ENCODE data around the gene ATP11A.

Gene ATP11A

GRCh38 chr13:112726016-112726767 is 36.4 kb downstream of the ATP11A start:
- DNase-seq, result no peak

GRCh38 chr13:112727581-112727980 is 37.7 kb downstream of the ATP11A start:
- no peak for DNase-seq

DNA sequence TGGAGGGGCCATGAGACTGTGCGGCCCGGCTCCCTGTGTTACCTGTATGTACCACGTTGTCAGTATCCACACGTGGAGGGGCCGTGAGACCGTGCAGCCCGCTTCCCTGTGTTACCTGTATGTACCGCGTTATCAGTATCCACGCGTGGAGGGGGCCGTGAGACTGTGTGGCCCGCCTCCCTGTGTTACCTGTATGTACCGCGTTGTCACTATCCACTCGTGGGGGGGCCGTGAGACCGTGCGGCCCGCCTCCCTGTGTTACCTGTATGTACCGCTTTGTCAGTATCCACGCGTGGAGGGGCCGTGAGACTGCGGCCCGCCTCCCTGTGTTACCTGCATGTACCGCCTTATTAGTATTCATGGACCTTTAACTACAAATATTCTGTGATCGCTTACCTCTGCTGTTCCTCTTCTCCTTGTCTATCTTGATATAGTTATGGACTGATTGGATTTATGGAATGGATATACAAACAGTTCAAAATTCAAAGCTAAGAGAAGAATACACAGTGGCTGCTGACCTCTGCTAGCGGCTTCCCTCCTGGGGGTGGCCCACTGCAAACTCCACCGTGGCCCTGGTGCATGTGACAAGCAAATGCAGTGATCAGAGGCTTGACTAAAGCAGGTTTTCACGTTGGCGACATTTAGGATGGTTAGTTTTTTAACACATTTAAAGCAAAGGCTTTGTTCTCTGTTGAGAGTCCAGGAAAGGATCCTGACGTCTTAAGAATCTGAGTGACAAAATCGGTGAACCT is 38.7 kb downstream of the ATP11A start:
- no peak for DNase-seq

DNA sequence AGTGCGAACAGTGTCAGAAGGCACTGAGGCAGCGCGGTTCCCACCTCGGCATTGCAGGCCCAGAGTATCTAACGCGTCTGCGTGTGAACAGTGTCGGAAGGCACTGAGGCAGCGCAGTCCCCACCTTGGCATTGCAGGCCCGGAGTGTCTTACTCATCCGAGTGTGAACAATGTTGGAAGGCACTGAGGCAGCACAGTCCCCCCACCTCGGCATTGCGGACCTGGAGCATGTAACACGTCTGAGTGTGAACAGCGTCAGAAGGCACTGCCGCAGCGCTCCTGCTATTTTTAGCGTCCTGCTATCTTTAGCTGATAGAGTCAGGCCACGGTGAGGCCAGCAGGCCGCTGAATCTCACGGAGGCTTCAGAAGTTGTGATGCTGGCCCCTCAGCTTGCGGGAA is 39.6 kb downstream of the ATP11A start:
- no peak for DNase-seq

DNA sequence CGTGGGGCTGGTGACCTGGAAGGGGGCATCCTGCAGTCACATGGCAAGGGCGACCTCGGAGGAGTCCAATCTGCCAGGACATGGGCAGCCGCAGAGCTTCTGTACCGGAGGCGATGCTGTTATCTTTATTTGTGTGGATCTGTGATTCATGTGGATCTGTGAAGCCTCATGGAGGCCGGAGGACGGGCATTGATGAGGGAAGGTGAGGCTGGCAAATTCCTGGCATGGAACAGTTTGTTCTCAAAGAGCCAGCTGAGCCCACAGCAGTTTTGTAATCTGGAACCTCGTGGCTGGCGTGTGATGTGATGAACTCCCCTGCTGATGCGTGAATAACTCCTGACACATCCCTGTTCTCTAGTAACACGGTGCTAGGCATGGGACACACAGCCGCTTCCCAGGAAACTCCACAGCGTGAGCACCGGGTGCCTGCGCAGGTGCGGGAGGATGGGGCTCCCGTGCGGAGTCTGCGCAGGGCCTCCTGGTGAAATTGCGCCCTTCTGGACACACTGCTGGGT is 40.4 kb downstream of the ATP11A start:
- DNase-seq, result no peak

- DNase-seq, result no peak
Measured at GRCh38 chr13:112731667-112732616, 42.1 kb downstream of the ATP11A start.

GRCh38 chr13:112732679-112733078 is 42.8 kb downstream of the ATP11A start:
- DNase-seq, result no peak

DNA sequence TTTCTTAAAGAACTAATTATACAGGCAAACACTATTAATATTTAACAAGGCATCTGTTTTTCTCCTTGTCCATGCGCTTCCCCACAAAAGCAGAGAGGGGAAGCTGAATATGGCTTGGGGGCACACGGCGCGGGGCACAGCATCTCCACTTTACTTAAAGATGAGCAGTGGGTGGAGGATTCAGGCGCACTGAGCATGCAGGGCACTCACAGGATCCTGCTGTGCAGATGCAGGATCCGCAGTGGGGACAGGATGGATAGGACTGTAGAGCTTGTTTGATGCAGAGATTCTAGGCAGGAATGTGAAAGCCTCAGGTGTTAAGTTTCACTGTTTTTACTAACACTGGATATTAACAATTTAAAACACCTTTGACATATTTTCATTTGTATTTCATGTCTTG is 43.3 kb downstream of the ATP11A start:
- DNase-seq, result no peak

DNA sequence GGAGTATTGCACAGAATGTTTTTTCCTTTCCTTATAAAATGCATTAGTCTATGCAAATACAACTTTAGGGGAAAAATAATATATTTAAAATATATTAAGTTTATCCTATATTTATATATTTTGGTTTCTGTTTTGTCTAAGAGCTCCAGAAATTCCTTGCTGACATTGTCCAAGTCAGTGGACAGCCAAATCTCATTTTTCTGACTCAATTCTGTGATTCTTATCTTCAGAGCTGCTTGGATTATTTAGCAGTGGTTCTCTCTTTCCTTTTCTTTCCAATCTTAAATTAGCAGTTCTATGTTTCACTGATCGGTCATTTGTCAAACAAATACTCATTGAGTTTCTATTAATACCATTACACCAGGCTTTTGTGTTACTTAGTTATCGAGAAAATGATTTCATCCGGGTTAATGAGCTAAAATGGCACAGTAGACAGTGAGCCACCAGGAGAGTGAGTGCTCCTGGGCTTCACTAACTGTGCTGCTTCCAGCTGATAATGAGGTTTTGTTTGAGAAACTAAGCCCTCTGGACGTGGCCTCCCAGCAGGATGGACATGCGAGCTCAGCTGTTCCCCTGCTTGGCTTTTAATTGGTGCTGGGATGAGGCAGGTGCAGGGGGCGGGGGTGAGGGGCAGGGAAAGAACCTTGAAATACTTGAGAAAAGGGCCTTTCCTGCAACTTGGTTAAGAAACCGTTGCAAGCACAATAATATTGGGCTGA is 44.0 kb downstream of the ATP11A start:
- no peak for DNase-seq

GRCh38 chr13:112734696-112735547 is 45.1 kb downstream of the ATP11A start:
- no peak for DNase-seq

DNA sequence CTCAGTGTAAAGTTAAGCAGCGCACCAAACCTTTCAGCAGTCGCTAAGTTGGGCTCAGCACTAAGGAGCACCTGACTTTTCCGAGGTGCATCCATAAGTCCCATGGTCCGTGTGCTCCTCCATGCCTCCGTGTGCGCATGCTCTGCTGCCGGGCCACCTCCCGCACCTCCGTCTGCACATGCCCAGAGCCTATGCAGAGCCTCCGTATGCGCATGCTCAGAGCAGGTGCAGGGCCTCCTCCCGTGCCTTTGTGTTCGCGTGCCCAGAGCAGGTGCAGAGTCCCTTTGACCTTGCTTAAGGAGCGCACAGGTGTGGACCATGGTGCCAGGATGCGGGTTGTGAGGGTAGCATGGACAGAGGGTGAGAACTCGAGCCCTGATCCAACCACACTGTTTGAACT is 46.0 kb downstream of the ATP11A start:
- DNase-seq, result no peak

- no peak for DNase-seq
Measured at GRCh38 chr13:112737294-112737693, 47.5 kb downstream of the ATP11A start.

DNA sequence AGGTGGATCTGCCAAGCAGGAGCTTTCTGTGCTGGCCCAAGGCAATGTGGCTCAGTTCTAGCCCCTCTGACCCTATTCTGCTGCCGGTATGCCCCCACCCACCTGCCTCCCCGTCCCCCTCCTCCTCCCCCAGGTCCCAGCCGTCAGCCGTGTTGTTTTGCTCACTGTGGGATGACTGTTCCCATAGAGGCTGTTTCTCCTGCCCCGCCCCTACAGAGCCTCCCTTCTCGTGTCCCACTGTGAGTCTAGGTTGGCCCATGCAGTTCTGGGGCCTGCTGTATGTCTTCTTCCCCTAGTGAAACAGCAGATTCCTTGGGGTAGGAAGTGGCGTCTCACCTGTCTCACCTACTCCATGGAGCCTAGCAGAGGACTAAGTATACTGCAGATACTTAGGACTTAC is 48.8 kb downstream of the ATP11A start:
- no peak for DNase-seq

DNA sequence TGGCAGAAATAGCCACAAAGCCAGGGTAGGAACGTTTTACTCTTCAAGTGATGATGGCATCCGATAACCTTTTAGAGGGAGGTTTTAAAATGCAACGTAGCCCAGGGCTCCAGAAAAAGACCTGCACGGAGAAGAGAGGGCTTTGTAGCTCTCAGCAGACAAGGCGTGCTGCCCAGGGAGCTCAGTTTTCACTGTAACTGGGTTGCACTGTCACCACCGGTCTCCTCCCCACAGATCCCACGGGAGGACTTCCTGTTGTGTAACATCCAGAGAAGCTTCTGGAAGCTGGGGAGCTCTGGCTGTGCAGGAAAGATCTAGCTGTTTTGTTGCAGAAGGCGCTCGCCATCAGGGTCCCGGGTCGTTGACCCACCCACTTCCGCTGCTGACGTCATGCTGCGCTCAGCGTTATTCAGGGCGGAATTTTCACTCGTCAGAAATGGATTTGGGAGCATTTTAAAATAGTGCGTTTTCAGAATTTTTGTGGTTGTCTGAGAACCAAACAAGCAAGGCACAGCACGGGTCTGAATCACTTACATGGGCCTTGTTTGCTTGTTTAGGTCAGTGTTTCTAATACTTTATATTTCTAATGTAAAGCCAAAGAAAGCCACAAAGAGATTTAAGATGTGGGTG is 50.8 kb downstream of the ATP11A start:
- DNase-seq, result no peak

DNA sequence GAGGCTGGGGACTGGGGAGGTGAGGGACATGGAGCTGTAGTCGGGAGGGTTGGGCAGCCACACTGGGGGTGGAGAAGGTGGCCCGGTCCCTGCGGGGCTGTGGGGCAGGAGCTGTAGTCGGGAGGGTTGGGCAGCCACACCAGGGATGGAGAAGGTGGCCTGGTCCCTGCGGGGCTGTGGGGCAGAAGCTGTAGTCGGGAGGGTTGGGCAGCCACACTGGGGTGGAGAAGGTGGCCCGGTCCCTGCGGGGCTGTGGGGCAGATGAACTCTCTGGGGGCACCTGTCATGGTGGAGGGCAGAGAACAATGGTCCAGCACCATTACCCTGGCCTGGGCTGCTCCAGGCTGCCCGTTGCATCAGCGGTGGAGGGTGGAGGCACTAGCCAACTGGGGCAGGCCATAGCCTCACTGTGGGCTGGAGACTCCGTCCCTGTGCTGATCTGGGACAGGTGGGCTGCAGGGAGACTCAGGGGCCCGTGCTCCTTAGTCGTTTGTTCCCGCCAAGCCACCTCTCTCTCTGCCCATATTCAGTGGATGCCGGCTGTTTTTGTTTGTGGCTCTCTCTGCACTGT is 51.4 kb downstream of the ATP11A start:
- DNase-seq, result no peak

- no peak for DNase-seq
Measured at GRCh38 chr13:112741835-112742570, 52.2 kb downstream of the ATP11A start.

DNA sequence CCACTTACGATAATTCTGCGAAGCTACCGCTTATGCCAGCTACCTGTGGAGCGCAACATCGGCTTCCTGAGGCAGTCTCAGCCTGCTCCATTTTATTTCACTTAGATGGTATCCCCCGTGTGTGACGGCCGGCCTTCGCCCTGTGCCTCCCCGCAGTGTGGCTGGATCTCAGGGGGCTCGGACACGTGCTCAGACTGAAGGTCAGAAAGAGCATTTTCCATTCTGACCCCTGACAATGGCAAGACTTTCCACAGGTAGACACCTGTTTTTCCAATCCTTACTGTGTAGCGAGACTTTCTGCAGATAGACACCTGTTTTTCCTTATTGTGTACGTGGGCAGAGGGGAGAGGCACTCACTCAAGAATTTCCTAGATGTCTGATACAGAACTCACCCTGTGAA is 52.7 kb downstream of the ATP11A start:
- DNase-seq, result no peak

GRCh38 chr13:112743451-112744167 is 53.8 kb downstream of the ATP11A start:
- DNase-seq, result no peak
